GM21515 (cell line): ENCODE results near the gene GIGYF2.

Source experiments
- ATAC-seq: cut with Tn5 transposase; IDR thresholded peaks from one replicate; pipeline ENCODE4 v1.9.1; 2021; ENCODE audit not compliant: unreplicated experiment

The GIGYF2 gene

GRCh38 chr2:232748038-232748437 lies 50.9 kb downstream of the GIGYF2 start:
- no peak for ATAC-seq

DNA sequence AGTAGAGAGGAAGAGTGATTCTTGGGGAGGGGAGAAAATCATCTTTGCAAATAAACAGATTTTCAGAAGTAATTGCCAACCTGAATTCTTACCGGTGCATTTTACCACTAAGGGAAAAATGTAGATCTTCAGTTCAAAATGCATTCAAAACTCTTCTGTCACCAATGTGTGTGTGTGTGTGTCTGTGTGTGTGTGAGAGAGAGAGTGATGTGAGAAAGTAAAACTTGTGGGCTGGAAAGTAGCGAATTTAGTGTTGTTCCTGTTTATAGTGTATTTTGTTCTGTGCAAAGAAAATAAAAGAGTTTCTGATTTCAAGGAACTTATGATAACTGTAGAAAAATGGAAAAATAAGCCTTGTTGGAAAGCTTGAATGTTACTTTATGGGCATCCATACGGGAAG lies 52.2 kb downstream of the GIGYF2 start:
- no peak for ATAC-seq

DNA sequence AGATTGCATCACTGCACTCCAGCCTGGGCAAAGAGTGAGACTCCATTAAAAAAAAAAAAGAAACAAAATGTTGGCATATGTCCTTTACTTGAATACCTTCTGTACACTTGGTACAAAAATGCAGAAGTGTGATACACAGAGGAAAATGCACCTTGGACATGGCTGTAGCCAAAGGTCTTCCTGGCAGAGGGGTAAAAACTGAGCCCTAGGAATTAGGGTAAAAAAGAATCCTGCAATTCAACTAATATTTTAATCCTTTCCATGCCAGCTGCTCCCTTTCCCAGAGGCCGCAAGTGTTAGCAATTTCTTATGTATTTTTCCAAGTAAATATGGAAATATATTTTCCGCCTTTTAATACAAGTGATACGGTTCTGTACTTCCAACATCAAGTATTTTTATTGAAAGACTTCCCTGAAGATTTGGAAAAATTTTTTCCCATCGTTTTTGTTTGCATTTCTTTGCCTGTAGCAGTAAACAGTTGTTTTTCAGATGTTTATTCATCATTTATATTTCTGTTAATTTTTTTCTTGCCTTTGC lies 53.1 kb downstream of the GIGYF2 start:
- no peak for ATAC-seq

- no peak for ATAC-seq
These were observed 60.8 kb downstream of the GIGYF2 start for GRCh38 chr2:232757905-232758304.

GRCh38 chr2:232761301-232761907 lies 64.3 kb downstream of the GIGYF2 start:
- ATAC-seq, result no peak

DNA sequence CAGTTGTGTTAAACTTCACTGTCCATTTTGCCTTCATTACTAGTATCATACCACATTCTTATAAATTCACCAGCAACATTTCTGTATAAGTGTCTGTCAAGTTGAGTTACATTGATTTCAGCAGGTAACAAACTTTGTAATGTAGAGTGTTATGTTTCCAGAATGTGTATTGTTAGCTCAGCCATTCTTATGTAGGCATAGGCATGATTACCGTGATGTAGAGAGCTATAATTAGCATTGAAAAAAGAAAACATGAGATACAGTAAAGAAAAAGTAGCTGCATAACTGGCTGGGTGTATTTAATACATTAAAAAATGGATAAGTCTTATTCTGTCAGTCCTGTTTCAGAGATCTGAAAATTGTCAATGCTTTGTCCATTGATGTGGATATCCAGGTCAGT lies 70.7 kb downstream of the GIGYF2 start:
- ATAC-seq, result no peak

- no peak for ATAC-seq
These were observed 73.1 kb downstream of the GIGYF2 start for GRCh38 chr2:232770207-232770606.

- no peak for ATAC-seq
These were observed 74.7 kb downstream of the GIGYF2 start for GRCh38 chr2:232771870-232772269.

DNA sequence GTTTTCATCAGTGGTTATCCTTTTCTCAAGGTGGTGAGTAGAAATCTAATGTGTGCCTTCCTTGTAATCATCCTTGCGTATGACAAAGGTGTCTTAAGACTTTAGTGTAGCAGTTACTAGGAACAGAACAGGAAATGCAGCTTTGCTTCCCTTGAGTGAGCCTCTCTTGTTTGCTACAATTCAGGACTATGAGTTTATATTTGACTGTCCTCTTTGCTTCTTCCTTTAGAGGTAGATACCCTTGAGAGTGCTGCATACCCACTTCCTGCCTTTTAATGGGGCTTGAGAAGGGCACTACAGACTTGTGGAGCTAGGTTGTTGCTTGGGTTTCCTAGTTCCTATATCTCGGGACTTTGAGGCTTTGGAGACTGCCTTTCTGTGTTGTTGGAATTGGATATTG lies 75.4 kb downstream of the GIGYF2 start:
- no peak for ATAC-seq

DNA sequence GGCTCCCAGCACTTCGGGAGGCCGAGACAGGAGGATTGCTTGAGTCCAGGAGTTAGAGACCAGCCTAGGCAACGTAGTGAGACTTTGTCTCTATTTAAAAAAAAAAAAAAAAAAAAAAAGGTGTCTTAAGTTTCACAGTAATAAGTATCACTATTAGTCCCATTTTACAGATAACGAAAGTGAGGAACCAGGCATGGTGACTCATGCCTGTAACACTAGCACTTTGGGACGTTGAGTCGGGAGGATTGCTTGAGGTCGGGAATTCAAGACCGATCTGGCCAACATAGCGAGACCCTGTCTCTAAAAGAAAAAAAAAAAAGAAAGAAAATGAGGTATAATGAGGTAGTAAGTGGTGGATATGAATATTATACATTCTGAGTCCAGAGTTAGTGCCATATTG lies 76.7 kb downstream of the GIGYF2 start:
- ATAC-seq, result no peak

- no peak for ATAC-seq
These were observed 79.3 kb downstream of the GIGYF2 start, which contains the start of gene KCNJ13 for GRCh38 chr2:232776435-232776834. Gene KCNJ13, minus strand, starts transcription at chr2:232776565. Its CDS starts 5,203 bp downstream, at chr2:232771362.

DNA sequence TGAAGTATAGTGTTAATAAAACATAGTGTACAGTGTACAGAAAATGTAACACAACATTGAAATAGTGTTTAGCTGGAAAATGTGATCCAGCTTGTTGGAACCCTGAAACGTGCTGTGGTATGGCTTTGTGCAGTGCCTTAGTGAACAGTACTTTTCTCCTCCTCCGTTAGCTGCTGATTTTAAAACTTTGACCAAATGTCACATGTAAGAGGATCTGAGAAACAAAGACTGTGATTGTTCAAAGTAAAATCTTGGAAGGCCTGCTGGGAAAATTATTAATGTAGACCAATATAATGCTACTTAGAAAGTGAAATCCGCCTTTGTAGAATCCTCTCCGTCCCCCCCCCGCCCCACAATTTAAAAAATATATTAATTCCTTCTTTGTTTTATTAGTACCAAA lies 80.1 kb downstream of the GIGYF2 start:
- no peak for ATAC-seq

DNA sequence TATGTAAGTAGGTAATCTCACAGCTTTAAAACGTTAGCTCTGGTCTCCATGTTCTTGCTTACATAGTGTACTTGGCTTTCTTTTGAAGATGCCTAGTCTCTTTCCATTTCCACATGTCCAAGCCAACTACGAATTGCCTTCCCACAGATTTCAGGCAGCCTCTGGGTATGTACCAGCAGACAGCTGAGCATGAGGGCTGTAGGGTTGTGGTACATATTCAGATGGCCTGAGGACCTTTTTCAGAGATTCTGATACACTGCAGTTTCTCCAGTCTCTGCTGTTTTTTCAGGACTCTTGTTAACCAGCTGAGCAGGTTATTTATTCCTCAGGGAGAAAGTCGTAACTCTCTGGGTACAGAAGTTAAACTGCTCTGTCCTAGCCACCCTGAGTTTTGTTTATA lies 82.3 kb downstream of the GIGYF2 start:
- no peak for ATAC-seq

DNA sequence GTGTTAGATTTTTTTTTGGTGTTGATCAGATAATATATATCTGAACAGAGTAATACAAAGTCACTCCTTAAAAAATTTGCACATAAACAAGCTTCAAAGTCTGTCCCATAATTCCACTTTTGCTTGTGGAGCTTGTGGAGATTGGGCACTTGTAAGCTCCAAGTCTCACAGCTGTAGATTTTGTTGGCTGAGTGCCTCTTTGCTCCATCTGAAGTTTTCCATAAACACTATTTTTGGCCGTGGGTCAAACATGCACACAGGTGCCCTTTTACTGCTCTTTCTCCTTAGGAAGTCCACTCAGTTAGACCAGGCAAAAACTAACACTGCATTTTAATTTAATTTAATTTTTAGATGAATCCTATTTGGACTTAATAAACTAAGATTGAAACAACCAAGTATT lies 82.8 kb downstream of the GIGYF2 start:
- no peak for ATAC-seq

DNA sequence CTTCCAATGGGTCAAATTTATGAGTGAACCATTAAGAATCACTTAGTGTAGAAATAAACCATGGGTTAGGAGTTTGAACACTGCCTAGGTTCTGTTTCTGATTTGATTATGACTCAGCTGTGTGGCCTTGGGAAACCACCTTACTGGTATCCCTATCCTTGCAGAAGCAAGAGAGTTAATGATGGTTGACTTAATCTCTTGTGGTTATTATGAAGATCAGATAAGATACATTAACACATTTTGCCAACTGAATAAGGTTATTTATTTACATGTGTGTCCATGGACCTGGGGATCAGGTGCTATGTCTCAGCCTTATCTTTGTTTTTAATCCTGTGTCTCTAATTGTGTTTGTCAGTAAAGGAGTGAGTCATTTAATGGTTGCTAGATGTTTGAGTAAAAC lies 84.6 kb downstream of the GIGYF2 start:
- peak; percentile 55 for ATAC-seq

GRCh38 chr2:232783278-232783677 lies 86.1 kb downstream of the GIGYF2 start:
- ATAC-seq, result no peak

DNA sequence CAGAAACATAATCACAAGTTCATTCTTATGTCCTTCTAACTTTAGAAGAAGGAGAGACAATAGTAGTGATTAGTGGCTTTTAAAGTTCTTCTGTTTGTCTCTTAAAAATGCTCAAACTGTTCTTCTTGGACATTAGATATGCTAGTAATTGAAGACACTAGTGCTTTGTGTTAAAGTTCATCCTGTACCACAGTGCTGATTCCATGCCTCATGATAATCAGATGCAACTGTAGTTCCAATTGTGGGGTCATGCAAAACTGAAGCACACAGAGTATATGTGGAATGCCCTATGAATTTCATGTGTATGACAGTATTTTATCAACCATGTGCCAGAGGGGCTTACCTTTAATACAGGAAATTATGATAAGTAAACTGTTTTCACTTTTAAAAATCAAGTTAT lies 90.7 kb downstream of the GIGYF2 start:
- ATAC-seq, result no peak

DNA sequence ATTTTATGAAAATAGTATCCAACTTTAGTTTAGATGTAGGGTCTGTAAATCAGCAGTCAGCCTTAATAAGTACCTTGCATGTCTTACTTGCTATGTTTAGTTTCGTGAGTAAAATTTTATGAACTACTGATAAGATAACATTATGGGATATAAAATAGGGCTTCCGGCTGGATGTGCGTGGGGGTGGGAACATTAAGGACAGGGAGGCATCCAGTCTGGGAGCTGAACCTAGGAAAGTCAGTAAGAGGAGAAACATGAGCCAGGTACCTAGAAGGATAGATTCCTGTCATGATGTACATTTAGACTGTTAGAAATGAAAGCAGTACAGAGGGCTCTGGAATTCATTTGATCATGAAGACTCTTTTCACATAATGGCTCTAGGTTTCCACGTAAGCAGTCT lies 92.0 kb downstream of the GIGYF2 start:
- no peak for ATAC-seq

- no peak for ATAC-seq
These were observed 94.4 kb downstream of the GIGYF2 start for GRCh38 chr2:232791518-232791917.

- ATAC-seq, result no peak
These were observed 96.1 kb downstream of the GIGYF2 start for GRCh38 chr2:232793271-232793670.

GRCh38 chr2:232794981-232795380 lies 97.8 kb downstream of the GIGYF2 start:
- ATAC-seq, result no peak

GRCh38 chr2:232795920-232796319 lies 98.8 kb downstream of the GIGYF2 start:
- no peak for ATAC-seq

GRCh38 chr2:232798187-232798586 lies 101.1 kb downstream of the GIGYF2 start:
- ATAC-seq, result no peak
